IMR-90 (cell line): ENCODE data around the gene TTC23.

ENCODE experiments used
- CHD1 ChIP-seq: IDR thresholded peaks from 2 replicates; pipeline ENCODE4 v1.6.1; 2012; ENCODE audit warnings: low read depth, low read length, improper control_type of control experiment
- CTCF ChIP-seq: conservative IDR thresholded peaks from 2 replicates; pipeline ENCODE4 v1.5.1; 2012; ENCODE audit warnings: mild to moderate bottlenecking, low read depth, low read length, improper control_type of control experiment
- NFE2L2 ChIP-seq: fragments of 150-350 bp; IDR thresholded peaks from 2 replicates; pipeline ENCODE4 v1.6.1; 2016; ENCODE audit warnings: low read depth, mild to moderate bottlenecking, low read length
- POLR2A ChIP-seq: IDR thresholded peaks from 2 replicates; pipeline ENCODE4 v1.6.1; 2012; ENCODE audit warnings: mild to moderate bottlenecking, low read depth, low read length
- RCOR1 ChIP-seq: IDR thresholded peaks from 2 replicates; pipeline ENCODE4 v1.6.1; 2012; ENCODE audit warnings: mild to moderate bottlenecking, low read length, improper control_type of control experiment; ENCODE audit not compliant: insufficient replicate concordance
- RFX5 ChIP-seq: IDR thresholded peaks from 2 replicates; pipeline ENCODE4 v1.8.0; 2012; ENCODE audit warnings: low read depth, mild to moderate bottlenecking, low read length, moderate library complexity

GRCh38 chr15:99165020-99165790 lies 84.2 kb downstream of the TTC23 start:
- TF ChIP-seq NFE2L2: no peak
- no peak for TF ChIP-seq RCOR1
- TF ChIP-seq CTCF: no peak
- no peak for TF ChIP-seq RFX5
- no peak for TF ChIP-seq POLR2A
- no peak for TF ChIP-seq CHD1
